ENCODE results near the gene GPR78.
A peak's percentile ranks its signal among the peaks of the same experiment; 100 is the strongest.

Gene GPR78

DNA sequence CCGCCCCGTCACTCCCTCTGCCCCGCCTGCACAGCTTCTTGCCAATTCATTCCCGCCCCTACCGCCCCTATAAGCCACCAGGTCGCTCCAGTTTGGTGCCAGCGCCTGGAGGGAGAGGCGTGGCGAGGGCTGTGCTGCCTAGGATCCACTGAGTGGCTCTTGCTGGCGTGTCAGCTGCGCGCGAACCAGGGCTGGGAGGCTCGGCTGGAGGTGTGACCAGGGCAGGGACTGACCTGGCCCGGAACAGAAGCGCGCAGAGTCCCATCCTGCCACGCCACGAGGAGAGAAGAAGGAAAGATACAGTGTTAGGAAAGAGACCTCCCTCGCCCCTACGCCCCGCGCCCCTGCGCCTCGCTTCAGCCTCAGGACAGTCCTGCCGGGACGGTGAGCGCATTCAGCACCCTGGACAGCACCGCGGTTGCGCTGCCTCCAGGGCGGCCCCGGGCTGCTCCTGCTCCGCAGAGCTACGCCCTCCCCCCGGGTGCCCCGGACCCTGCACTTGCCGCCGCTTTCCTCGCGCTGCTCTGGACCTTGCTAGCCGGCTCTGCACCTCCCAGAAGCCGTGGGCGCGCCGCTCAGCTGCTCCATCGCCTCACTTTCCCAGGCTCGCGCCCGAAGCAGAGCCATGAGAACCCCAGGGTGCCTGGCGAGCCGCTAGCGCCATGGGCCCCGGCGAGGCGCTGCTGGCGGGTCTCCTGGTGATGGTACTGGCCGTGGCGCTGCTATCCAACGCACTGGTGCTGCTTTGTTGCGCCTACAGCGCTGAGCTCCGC lies at the start of gene GPR78:
Gene GPR78, plus strand, starts transcription at position 72 of the 773 bp plus-strand sequence. Its CDS starts 591 bp downstream, at position 663.
- DNase-seq = no peak

DNA sequence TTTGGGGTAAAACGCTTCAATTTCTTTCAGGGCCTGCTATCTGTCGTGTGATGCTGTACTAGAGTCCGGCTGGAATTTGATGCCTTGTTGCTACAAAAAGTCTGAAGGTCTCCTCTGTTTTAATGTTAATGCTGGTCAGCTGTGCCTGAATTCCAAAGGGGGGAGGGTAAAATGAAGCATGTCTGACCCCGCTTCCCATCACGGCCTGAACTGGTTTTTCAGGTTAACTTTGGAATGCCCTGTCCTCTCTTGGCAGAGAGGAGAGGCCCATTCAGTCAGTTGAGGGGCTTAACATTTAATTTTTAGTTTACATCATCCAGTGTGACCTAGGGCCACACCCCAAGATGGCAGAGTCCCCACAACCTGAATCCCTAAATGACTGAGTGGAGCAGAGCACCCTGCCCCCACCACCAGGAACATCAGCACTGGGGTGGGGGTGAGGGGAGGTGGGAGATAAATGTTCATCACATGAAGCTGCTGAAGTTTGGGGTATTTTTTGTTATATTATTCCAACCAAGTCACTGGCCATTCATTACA lies 47.9 kb upstream of the GPR78 start:
- DNase-seq = no peak

DNA sequence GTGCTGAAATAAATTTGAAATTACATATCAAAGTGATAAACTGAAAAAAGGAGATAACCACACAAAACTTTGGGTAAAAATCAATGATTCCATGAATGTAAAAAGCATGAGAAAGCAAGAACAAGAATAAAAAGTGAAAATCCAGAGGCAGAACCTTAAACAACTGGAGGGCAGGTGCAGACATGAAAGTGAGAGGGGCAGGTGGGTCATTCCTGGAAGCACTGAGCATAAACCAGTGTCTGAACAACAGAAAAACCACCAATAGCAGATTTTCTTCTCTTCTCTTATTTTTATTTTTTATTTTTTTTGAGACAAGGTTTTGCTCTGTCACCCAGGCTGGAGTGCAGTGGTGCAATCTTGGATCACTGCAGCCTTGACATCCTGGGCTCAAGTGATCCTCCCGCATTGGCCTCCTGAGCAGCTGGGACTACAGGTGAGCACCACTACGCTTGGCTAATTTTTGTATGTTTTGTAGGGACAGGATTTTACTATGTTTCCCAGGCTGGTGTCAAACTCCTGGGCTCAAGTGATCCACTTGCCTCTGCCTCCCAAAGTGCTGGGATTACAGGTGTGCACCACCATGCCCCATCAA lies 46.8 kb upstream of the GPR78 start:
- no peak for DNase-seq

DNA sequence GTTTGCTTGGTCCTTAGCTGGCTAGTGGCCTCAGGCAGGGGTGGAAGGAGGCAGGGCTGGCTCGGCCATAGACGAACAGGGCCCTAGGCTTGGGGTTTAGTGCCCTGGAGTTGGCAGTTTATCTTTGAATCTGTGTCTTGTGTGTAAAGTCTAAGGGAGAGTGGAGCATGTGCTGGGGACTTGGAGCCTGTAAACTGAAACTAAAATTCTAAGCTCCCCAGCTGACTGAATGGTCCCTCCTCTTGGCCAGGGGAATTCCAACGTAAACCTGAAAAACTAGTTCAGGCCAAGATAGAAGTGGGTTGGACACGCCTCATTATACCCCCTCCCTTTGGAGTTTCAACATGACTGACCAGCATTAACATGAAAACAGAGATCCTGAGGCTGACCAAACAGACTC lies 46.1 kb upstream of the GPR78 start:
- DNase-seq = no peak

- no peak for DNase-seq
These were observed 45.6 kb upstream of the GPR78 start for GRCh38 chr4:8534611-8535010.

GRCh38 chr4:8536467-8536866 lies 43.7 kb upstream of the GPR78 start:
- DNase-seq = no peak

GRCh38 chr4:8537041-8537461 lies 43.1 kb upstream of the GPR78 start:
- DNase-seq = no peak

DNA sequence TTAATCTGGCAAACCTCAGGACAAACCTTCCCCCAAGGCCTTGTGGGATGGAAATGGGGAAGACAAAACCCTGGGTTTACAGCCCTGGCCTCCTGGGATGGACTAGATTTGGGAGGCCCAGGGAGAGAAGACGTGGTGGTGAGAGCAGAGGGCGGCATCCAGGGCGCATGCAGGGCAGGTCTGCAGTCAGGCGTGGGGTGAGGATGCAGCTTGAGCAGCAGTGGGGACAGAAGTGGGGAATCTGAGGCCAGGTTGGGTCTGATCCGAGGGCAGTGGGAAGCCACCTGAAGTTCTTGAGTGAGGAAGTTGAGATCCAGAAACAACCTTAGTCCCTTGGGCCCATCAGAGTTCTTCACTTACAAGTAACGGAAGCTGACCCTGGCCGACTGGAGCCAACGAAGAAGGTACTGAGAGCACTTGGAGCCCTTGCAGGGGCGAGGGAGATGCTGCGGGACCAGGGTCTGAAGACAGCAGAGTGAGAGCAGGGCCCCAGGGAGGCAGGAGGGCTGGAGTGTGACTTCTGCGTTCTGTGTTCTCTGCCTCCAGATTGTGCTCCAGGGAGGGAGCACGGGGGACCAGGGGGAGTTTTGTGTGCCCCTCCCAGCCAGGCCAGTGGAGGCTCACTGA lies 42.0 kb upstream of the GPR78 start:
- DNase-seq = no peak

DNA sequence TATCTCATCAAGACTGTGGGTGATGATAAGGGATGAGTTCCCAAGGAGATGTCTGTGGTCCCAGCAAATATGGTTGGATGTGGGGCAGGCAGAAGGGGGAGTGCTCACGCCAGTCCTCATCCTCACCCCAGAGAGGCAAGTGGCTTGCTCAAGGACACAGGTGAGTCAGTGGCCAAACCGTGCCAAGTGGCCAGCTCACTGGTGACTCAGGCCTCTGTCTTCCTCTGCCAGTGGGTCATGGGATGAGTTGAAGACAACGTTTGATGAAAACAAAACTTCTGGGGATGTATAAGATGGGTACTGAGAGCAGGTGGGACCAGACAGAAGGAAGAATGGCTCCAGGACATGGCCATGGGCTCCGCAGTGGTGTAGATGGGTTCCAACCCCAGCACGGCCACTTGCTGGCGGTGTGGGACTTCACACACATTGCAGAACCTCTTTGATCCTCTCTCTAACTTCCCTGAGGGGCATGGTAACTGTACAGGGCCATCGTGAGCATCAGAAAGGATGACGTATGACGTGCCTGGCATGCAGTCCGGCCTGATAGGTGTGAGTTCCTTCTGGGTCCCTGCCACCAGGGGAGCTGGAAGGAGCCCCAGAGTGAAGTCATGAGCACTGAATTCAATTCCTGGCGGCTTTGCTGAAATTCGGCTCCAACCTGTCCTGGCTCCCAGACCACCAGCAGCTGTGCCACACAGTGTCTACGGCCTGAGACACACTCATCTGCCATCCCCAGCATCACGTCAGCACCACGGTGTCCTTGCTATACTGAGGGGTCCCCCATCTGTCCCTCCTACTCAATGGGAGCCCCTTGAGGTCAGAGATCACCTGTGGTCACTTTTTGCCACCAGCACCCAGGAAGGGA lies 41.3 kb upstream of the GPR78 start:
- no peak for DNase-seq

DNA sequence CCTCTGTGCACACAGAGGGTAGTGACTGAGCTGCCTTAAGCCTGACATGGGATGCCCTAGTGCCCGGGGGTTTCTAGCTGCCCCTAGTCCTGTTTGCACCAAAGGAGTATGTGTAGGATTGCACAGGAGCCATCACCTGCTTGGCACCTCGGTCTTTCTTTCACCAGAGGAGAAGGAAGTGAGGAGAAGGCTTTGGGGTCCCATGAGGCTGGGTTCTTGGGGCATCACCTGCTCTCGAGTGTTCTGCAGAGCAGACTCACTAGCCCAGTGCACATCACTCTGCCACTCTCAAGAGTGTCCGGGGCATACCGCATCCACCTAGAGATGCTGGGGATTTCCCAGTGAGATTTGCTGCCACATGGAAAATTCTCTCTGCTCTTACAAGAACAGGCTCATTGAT lies 40.5 kb upstream of the GPR78 start:
- DNase-seq = no peak

DNA sequence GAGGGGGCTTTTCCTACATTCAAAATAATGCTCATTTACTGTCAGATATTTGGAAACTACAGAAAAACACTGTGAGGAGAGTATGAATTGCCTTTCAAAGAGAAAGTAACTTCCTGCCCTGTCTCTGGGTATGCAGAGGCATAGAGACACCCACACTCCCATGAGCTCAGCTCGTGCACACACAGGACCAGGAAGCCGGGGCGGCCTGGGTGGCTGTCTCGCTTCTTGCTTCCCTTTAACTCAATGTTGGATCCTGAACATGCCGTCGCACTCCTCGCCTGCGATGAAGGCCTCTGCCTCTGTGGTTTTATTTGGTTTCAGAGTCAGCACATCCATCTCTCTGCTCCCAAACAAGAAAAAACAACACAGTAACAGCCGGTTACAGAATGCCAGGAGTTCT lies 40.1 kb upstream of the GPR78 start:
- DNase-seq = peak; percentile 1

- DNase-seq = no peak
These were observed 39.6 kb upstream of the GPR78 start for GRCh38 chr4:8540586-8540985.

DNA sequence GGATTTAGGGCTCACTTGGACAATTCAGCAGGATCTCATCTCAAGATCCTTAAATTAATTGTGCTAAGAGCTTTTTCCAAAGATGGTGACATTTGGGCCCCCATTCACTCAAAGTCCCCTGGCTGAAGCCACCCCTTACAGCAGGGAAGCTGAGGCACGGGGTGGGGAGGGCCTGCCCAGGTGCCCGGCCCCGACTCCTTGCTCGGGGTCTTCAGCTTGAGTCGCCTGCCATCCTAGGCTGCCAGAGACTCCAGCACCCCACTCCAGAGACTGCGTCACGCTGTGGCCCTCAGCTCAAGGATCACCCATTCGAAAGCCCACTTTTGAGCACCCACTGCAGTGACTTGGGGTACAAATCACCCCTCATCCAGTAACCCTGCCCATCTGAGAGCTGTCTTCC lies 39.2 kb upstream of the GPR78 start:
- no peak for DNase-seq

DNA sequence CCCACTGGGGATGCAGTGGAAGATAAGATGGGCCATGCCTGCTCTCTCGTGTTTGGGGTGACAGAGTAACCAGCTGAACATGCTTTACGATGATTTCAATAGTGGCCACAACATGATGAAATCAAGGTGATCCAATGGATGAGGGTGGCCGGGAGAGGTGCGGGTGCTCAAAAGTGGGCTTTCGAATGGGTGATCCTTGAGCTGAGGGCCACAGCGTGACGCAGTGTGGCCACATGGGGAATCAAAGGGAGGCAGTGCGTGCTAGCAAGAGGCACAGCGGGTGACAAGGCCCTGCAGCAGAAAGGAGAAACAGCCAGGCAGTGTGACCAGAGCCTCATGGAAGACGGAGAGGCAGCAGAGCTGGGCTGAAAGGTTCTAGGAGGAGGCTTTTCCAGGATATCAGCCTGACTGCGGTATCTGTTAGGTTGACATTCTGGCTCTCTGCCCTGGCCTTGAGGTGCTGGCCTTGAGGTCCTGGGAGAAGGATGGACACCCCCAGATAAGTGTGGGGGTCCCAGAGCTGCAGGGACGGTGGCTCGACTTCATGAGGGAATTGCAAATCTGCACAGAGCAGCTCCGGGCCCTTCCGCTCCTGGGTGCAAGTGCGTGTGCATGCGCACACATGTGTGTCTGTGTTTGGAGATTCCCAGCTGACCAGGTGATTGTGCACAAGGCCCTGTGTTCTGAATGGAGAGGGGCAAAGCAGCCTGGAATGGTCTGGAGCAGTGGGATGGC lies 38.0 kb upstream of the GPR78 start:
- DNase-seq = no peak

- no peak for DNase-seq
These were observed 37.2 kb upstream of the GPR78 start for GRCh38 chr4:8542776-8543525.

- DNase-seq = no peak
These were observed 36.6 kb upstream of the GPR78 start for GRCh38 chr4:8543623-8544022.

GRCh38 chr4:8544282-8544681 lies 35.9 kb upstream of the GPR78 start:
- DNase-seq = no peak

DNA sequence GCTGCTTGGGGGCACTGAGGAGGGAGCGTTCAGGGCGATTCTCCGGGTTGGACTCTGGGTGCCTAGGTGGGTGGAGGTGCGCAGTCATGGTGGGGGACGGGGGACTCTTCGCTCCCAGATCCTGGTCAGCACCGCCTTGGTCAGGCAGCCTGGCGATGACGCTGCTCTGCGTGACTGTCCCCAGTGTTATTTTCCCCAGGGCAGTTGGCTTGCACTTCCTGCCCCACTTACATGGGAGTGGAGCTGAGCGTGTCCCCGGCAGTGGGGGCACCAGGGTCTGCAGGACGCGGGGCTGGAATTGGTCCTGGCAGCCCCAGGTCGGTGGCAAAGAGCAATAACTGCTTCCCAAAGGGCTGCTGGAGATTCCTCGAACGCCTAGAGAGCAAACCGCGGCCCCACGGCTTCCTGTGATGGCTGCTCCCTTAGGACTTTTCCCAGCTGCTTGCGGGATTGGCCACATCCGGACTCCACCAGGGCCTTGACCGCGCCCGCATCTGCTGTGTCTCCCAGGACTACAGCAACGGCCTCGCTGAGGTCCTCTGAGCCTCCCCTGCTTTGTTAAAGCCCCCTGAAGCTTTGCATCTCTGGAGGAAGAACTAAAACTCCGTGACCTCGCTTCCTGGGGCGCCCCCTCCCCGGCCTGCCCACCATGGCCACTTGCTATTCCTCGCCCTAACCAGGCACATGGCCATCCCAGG lies 35.3 kb upstream of the GPR78 start:
- no peak for DNase-seq

GRCh38 chr4:8545439-8545765 lies 34.8 kb upstream of the GPR78 start:
- DNase-seq = no peak

- DNase-seq = no peak
These were observed 33.5 kb upstream of the GPR78 start for GRCh38 chr4:8546766-8547107.

Measured in CD4-positive, alpha-beta T cell treated with Interleukin-17A for 1 hour (primary cell).